ENCODE results near the gene STARD4. TPM values are rescaled to one million over a fixed set of nuclear protein-coding genes. Genes with fewer than 3 reads are reported as not detected.

STARD4 gene
- total RNA-seq, 1 experiment from 2014 or later = 48.5 TPM

DNA sequence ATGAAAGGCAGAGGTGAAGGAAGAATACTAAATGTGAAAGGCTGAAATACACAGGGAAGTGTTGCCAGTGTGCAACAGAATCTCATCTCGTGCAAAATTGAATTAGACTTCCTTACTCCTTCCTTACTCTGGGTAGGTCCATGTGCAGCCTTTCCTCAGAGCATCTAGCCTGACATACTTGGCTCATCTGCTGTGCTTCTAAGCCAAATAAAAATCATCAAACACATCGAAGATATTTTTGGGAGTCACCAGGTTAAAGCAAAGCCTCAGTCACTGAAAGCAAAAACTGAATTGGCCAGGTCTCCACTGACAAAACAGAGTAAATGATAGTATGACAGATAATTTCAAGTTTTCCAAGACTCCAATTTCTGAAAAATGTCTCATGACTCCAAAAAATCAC is 19.3 kb downstream of the STARD4 start:
- no peaks in the 10 kb centered on the region for H3K9me3 Mint-ChIP-seq
- ATAC-seq = no peak
- TF ChIP-seq ATF3 (CRISPR knock-in tag; conservative IDR thresholded peaks at IDR 0.05) = no peak
- no peak for TF ChIP-seq SOX15 (CRISPR knock-in tag; IDR thresholded peaks at IDR 0.05)
- TF ChIP-seq MLX (CRISPR knock-in tag; IDR thresholded peaks at IDR 0.05) = no peak
- no peak for TF ChIP-seq ZNF121 (CRISPR knock-in tag; IDR thresholded peaks at IDR 0.05)
- TF ChIP-seq ATF1 (CRISPR knock-in tag; IDR thresholded peaks at IDR 0.05) = no peak
- TF ChIP-seq TEAD4 (CRISPR knock-in tag; IDR thresholded peaks at IDR 0.05) = no peak
- no peak for TF ChIP-seq NFE2L1 (CRISPR knock-in tag; IDR thresholded peaks at IDR 0.05)
- TF ChIP-seq HMGXB4 (CRISPR knock-in tag; IDR thresholded peaks at IDR 0.05) = no peak
- TF ChIP-seq PRRX2 (CRISPR knock-in tag; IDR thresholded peaks at IDR 0.05) = no peak
- no peak for TF ChIP-seq CDX4 (CRISPR knock-in tag; IDR thresholded peaks at IDR 0.05; ENCODE audit: borderline replicate concordance)
- no peak for TF ChIP-seq CREB1 (CRISPR knock-in tag; IDR thresholded peaks at IDR 0.05)
- TF ChIP-seq, protein P1, sequence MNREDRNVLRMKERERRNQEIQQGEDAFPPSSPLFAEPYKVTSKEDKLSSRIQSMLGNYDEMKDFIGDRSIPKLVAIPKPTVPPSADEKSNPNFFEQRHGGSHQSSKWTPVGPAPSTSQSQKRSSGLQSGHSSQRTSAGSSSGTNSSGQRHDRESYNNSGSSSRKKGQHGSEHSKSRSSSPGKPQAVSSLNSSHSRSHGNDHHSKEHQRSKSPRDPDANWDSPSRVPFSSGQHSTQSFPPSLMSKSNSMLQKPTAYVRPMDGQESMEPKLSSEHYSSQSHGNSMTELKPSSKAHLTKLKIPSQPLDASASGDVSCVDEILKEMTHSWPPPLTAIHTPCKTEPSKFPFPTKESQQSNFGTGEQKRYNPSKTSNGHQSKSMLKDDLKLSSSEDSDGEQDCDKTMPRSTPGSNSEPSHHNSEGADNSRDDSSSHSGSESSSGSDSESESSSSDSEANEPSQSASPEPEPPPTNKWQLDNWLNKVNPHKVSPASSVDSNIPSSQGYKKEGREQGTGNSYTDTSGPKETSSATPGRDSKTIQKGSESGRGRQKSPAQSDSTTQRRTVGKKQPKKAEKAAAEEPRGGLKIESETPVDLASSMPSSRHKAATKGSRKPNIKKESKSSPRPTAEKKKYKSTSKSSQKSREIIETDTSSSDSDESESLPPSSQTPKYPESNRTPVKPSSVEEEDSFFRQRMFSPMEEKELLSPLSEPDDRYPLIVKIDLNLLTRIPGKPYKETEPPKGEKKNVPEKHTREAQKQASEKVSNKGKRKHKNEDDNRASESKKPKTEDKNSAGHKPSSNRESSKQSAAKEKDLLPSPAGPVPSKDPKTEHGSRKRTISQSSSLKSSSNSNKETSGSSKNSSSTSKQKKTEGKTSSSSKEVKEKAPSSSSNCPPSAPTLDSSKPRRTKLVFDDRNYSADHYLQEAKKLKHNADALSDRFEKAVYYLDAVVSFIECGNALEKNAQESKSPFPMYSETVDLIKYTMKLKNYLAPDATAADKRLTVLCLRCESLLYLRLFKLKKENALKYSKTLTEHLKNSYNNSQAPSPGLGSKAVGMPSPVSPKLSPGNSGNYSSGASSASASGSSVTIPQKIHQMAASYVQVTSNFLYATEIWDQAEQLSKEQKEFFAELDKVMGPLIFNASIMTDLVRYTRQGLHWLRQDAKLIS (CRISPR knock-in tag; IDR thresholded peaks at IDR 0.05; ENCODE audit: borderline replicate concordance) = no peak
- no peak for TF ChIP-seq ZNF219 (CRISPR knock-in tag; IDR thresholded peaks at IDR 0.05; ENCODE audit: borderline replicate concordance)
- no peak for TF ChIP-seq RORB (CRISPR knock-in tag; IDR thresholded peaks at IDR 0.05)
- no peak for TF ChIP-seq CREM (CRISPR knock-in tag; IDR thresholded peaks at IDR 0.05)
- TF ChIP-seq USF2 (CRISPR knock-in tag; IDR thresholded peaks at IDR 0.05) = no peak
- TF ChIP-seq TCF7 (CRISPR knock-in tag; IDR thresholded peaks at IDR 0.05; ENCODE audit: low read depth) = no peak
- no peak overlapping the region for H3K4me3 Mint-ChIP-seq
- ChIA-PET CTCF (interaction anchor here (0.7 kb wide), 1 partner anchor 38 kb away, joined by 3 read pairs; no protein-coding TSS in a partner anchor), POLR2A (interaction anchor here (0.6 to 1.1 kb wide), 2 partner anchors 19 to 687 kb away, joined by 3 read pairs; partner anchors contain the start of gene STARD4)
- no peak for DNase-seq (ENCODE audit: low spot score)
- peaks cover 14% of the 10 kb centered on the region for H3K36me3 Mint-ChIP-seq
- H3K4me1 Mint-ChIP-seq = peaks cover 36% of the 10 kb centered on the region
- H3K27ac Mint-ChIP-seq = peak overlapping the region; percentile 94
- H3K27me3 Mint-ChIP-seq (ENCODE audit: low read depth) = no peaks in the 10 kb centered on the region

GRCh38 chr5:111488353-111488752 is 24.0 kb downstream of the STARD4 start:
- H3K9me3 Mint-ChIP-seq = no peaks in the 10 kb centered on the region
- H3K27ac Mint-ChIP-seq = no peak overlapping the region
- CTCF ChIA-PET = no interaction called here
- no peak for DNase-seq (ENCODE audit: low spot score)
- ATAC-seq = no peak
- POLR2A ChIA-PET = no interaction called here
- H3K4me1 Mint-ChIP-seq = peaks cover 27% of the 10 kb centered on the region
- H3K36me3 Mint-ChIP-seq = 0 out of 2 replicates have a peak, but pooled peaks cover under 1% of the 10 kb centered on the region
- no peak overlapping the region for H3K4me3 Mint-ChIP-seq
- H3K27me3 Mint-ChIP-seq (ENCODE audit: low read depth) = no peaks in the 10 kb centered on the region
- no peak for TF ChIP-seq SP1 (CRISPR knock-in tag; conservative IDR thresholded peaks at IDR 0.05)
- TF ChIP-seq ZNF532 (CRISPR knock-in tag; IDR thresholded peaks at IDR 0.05; ENCODE audit: borderline replicate concordance) = no peak
